ENCODE data around the gene PCDHGA1.

PCDHGA1 gene

GRCh38 chr5:141511771-141512325, 181.5 kb downstream of the PCDHGA1 start:
- no peak for TF ChIP-seq Cebpa-rat (IDR thresholded peaks at IDR 0.05)
- H3K27ac ChIP-seq = peak overlapping the region; percentile 99
- H3K4me2 ChIP-seq = peak overlapping the region; percentile 98
- no peaks in the 10 kb centered on the region for H3K9me3 ChIP-seq
- peak overlapping the region; percentile 68 for H3K4me3 ChIP-seq
- H3K9ac ChIP-seq = peak overlapping the region; percentile 79; the same call in 1 of the 2 replicates
- H4K20me1 ChIP-seq = no peaks in the 10 kb centered on the region
- no peaks in the 10 kb centered on the region for H3K27me3 ChIP-seq
- peaks cover 95% of the 10 kb centered on the region for H3K4me1 ChIP-seq
- H3K36me3 ChIP-seq = peaks cover 27% of the 10 kb centered on the region

- H3K27me3 ChIP-seq = no peaks in the 10 kb centered on the region
- no peaks in the 10 kb centered on the region for H4K20me1 ChIP-seq
- peak overlapping the region; percentile 79 for H3K9ac ChIP-seq
- peak overlapping the region; percentile 98 for H3K4me2 ChIP-seq
- H3K27ac ChIP-seq = peak overlapping the region; percentile 99
- peaks cover 95% of the 10 kb centered on the region for H3K4me1 ChIP-seq
- peak overlapping the region; percentile 68 for H3K4me3 ChIP-seq
- H3K36me3 ChIP-seq = peaks cover 33% of the 10 kb centered on the region
- H3K9me3 ChIP-seq = no peaks in the 10 kb centered on the region
- TF ChIP-seq Cebpa-rat (IDR thresholded peaks at IDR 0.05) = no peak
Measured at GRCh38 chr5:141512390-141512910, 182.1 kb downstream of the PCDHGA1 start.

- Histone ChIP-seq H3K27ac (peak overlapping the region; percentile 99), H3K9ac (peak overlapping the region; percentile 79), H3K4me3 (peak overlapping the region; percentile 68), H3K27me3 (no peaks in the 10 kb centered on the region), H3K36me3 (peaks cover 39% of the 10 kb centered on the region), H3K9me3 (no peaks in the 10 kb centered on the region), H3K4me2 (peak overlapping the region; percentile 98), H4K20me1 (no peaks in the 10 kb centered on the region), H3K4me1 (peaks cover 96% of the 10 kb centered on the region)
- no peak for TF ChIP-seq Cebpa-rat (IDR thresholded peaks at IDR 0.05)
Measured at GRCh38 chr5:141512911-141513626, 182.8 kb downstream of the PCDHGA1 start.

DNA sequence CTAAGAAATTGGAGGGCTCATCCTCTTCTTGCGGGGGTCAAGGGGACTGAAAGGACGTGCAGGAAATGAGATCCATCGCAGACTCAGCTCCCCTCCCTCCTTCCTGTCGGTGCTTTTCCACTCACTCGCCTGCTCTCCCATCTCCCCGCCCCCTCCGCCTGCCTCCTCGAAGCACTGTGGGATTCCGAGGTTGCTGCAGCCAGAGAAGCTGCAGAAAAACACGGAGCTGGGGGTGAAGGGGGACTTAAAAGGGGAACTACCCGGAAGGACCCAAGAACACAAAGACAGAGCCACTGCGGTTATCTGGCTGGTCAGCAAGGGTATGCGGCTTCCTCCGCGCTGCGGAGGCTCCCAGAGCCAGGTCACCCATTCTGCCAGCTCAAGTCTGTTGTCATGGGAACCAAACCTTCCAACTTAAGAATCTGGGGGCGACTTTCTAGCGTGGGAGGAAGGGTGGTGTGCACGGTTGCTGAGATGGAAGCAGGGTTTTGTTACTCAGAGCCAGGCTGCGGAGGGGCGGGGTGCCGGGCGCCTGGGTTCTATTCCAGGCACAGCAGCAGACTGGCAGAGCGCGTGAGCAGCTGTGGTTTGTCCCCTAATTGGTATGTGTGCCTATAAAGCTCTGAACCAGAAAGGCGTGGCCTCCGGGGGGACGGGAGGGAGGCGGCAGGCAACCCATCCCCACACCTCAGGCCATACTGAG, 183.5 kb downstream of the PCDHGA1 start:
- Histone ChIP-seq H3K9me3 (no peaks in the 10 kb centered on the region), H3K4me2 (peak overlapping the region; percentile 98), H3K4me1 (peaks cover 91% of the 10 kb centered on the region), H3K36me3 (peaks cover 46% of the 10 kb centered on the region), H4K20me1 (no peaks in the 10 kb centered on the region), H3K27me3 (no peaks in the 10 kb centered on the region), H3K9ac (peak overlapping the region; percentile 79), H3K27ac (peak overlapping the region; percentile 99), H3K4me3 (peak overlapping the region; percentile 68)
- no peak for TF ChIP-seq Cebpa-rat (IDR thresholded peaks at IDR 0.05)

DNA sequence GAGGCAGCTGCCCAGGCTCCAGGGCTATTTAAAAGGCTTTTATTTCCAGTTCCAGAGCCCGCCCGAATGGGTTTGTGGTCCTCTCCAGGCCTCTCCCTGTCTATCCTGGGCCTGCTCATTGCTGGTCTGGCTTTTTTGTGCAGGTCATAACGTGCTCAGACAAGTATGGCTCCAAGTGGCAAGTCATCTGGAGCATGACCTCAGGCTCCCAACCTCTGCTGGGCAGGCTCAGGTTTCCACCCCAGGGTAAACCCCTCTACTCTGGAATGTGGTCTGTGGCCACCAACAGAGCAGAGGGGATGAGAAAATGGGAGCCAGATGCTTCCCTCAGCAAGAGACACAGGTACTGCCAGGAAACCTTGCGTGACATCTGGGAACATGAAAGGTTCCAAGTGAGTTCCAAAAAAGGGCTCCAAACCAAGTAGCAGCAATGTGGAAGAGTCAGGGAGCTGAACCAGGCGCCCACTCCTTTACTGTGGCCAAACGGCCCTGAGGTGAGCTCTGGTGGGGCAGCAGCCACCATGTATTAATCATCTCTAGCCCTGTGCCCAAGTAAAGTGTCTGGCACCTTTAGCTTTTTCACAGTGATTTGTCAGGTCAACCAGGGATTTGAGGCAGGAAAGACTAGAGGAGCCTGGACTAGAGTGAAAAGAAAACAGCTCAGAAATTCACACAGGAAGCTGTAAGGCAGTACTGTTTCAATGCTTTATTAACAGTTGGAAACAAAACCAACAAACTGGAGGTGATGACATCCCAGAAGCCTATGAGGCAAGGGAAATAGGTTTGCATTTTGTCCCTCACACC, 184.2 kb downstream of the PCDHGA1 start:
- H3K27ac ChIP-seq = peak overlapping the region; percentile 99
- H3K4me1 ChIP-seq = peaks cover 85% of the 10 kb centered on the region

DNA sequence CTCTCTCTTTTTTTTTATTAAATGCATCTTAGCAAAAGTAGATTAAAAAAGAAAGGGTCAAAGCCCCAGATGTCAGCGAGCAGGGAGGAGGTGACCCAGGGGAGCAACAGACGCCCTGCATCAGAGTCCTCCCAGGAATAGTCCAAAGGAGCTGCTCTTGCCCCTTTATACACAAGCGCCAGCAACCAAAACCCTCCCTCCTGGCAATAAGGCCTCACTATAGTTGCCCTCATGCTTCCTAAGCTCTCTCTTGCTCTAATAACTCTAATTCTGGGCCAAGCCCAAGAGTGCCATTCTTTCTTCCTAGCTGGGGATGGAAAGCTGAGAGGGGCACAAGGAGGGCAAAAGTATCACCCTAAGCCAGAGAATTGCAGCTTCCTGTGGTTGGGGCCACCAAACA, 184.8 kb downstream of the PCDHGA1 start:
- Histone ChIP-seq H4K20me1 (no peaks in the 10 kb centered on the region), H3K27me3 (no peaks in the 10 kb centered on the region), H3K4me2 (peak overlapping the region; percentile 98), H3K4me3 (peak overlapping the region; percentile 7; the same call in 1 of the 2 replicates), H3K9ac (peak overlapping the region; percentile 79), H3K9me3 (no peaks in the 10 kb centered on the region), H3K4me1 (peaks cover 83% of the 10 kb centered on the region), H3K36me3 (peaks cover 60% of the 10 kb centered on the region), H3K27ac (peak overlapping the region; percentile 99)
- no peak for TF ChIP-seq Cebpa-rat (IDR thresholded peaks at IDR 0.05)

More for the DNA sequence above, 184.2 kb downstream of the PCDHGA1 start:
- Histone ChIP-seq H3K4me3 (peak overlapping the region; percentile 68), H3K36me3 (peaks cover 54% of the 10 kb centered on the region), H3K9me3 (no peaks in the 10 kb centered on the region), H4K20me1 (no peaks in the 10 kb centered on the region), H3K27me3 (no peaks in the 10 kb centered on the region), H3K9ac (peak overlapping the region; percentile 79), H3K4me2 (peak overlapping the region; percentile 98)
- no peak for TF ChIP-seq Cebpa-rat (IDR thresholded peaks at IDR 0.05)

DNA sequence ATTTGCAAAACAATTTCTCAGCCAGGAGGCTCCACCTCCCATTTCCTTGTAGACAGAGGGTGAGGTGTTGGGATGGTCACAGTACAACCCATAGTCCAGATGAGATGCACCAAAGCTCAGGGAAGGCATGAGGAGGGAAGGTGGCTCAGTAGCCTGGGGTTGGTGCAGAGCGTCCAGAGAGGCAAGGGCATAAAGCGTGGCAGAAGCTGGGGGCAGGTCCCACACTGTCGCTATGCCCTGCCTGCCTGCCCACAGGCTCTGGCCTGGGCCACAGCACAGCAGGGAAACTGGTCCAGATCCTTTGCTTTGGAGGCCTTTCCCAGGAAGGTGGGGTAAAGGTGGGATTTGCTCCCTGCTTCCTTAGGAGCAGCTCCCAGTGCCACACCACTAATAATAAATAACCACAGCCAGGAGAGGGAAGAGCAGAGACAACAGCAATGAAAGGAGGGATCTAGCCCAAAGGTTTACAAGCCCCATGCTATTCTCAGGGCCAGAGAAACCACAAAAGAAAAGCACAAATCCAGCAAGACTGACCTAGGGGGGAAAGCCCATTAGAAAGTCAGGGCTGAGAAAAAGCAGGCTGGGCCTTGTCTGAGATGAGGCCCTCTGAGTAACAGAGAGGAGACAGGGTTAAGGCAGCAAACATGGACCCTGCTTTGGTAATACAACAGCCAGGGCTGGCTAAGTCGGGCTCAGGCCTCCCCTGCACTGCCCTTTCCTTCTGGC, 185.8 kb downstream of the PCDHGA1 start:
- Histone ChIP-seq H3K27me3 (no peaks in the 10 kb centered on the region), H3K4me2 (peak overlapping the region; percentile 98), H3K27ac (peak overlapping the region; percentile 99), H3K4me3 (peak overlapping the region; percentile 7; the same call in 1 of the 2 replicates), H3K9me3 (no peaks in the 10 kb centered on the region), H3K36me3 (peaks cover 70% of the 10 kb centered on the region), H4K20me1 (no peaks in the 10 kb centered on the region), H3K9ac (peak overlapping the region; percentile 79), H3K4me1 (peaks cover 81% of the 10 kb centered on the region)
- TF ChIP-seq Cebpa-rat (IDR thresholded peaks at IDR 0.05) = no peak

- Histone ChIP-seq H3K4me3 (no peak overlapping the region), H3K27me3 (no peaks in the 10 kb centered on the region), H3K9ac (peak overlapping the region; percentile 79), H3K27ac (peak overlapping the region; percentile 99), H3K4me2 (peak overlapping the region; percentile 98), H3K4me1 (peaks cover 81% of the 10 kb centered on the region), H3K36me3 (peaks cover 70% of the 10 kb centered on the region), H4K20me1 (no peaks in the 10 kb centered on the region), H3K9me3 (no peaks in the 10 kb centered on the region)
- no peak for TF ChIP-seq Cebpa-rat (IDR thresholded peaks at IDR 0.05)
Measured at GRCh38 chr5:141516672-141517025, 186.3 kb downstream of the PCDHGA1 start.

Data from BLaER1 (cell line).